Spinal cord (tissue), 10 donors: Measurements from ENCODE around the gene UPF2. TPM values are rescaled to one million over a fixed set of nuclear protein-coding genes. Genes with fewer than 3 reads are reported as not detected.

ENCODE experiments used
- DNase-seq, 6 donors: peaks; one replicate each; pipeline versions ENCODE4 v3.0.0 to v3.0.0-alpha.2; 2013 to 2015; ENCODE audit warnings: low spot score in 6 of 6, low read depth in 4 of 6
- H3K27ac ChIP-seq: one replicate; pipeline ENCODE4 v1.5.1; 2013; ENCODE audit warnings: low read depth, low read length, control low read depth
- H3K27me3 ChIP-seq: one replicate; pipeline ENCODE4 v1.6.1; 2013; ENCODE audit warnings: low read length; ENCODE audit not compliant: control insufficient read depth, insufficient read depth
- H3K36me3 ChIP-seq: one replicate; pipeline ENCODE4 v1.6.1; 2013; ENCODE audit warnings: low read length; ENCODE audit not compliant: control insufficient read depth, insufficient read depth
- H3K4me1 ChIP-seq: one replicate; pipeline ENCODE4 v1.6.1; 2013; ENCODE audit warnings: low read length; ENCODE audit not compliant: control insufficient read depth, insufficient read depth
- H3K4me3 ChIP-seq: one replicate; pipeline ENCODE4 v1.5.1; 2013; ENCODE audit warnings: low read depth, low read length, control low read depth
- H3K9me3 ChIP-seq: one replicate; pipeline ENCODE4 v1.6.1; 2013; ENCODE audit warnings: low read length; ENCODE audit not compliant: control insufficient read depth, insufficient read depth
- WGBS: methylation state at CpG from one replicate; pipeline ENCODE4 v1.1.5; 2013; ENCODE audit warnings: missing lambda C conversion rate; ENCODE audit not compliant: insufficient coverage; 5-methylcytosine and 5-hydroxymethylcytosine counted together
- polyA plus RNA-seq, 2 donors: library from polyadenylated mRNA; unstranded; fragments of 120-200 nt; gene quantifications; one replicate each; pipeline ENCODE4 v1.2.1, GENCODE V29; 2013; ENCODE audit not compliant: insufficient read length in 2 of 2
- small RNA-seq: library from RNA; depleted of rRNA; stranded (forward); fragments of <200 nt; gene quantifications from one replicate; pipeline ENCODE3, GENCODE V24; 2014; ENCODE audit warnings: low replicate concordance
- total RNA-seq, 2 donors: library from RNA; depleted of rRNA in 1 of 2; stranded (reverse); fragments of 120-200 nt in 1 of 2; fragments of >200 nt in 1 of 2; gene quantifications; one replicate each; pipeline versions ENCODE4 v1.2.3 to v1.2.4, GENCODE V29; 2013 to 2014
- donor health status: healthy.

The UPF2 gene
- total and polyA plus RNA-seq, 4 donors: 16.2 to 24.7 (median 22.1) TPM

GRCh38 chr10:11876324-11876723 lies 166.3 kb downstream of the UPF2 start:
- Histone ChIP-seq H3K9me3 (no peaks in the 10 kb centered on the region), H3K36me3 (no peaks in the 10 kb centered on the region), H3K4me3 (no peak overlapping the region), H3K27me3 (peaks cover 3% of the 10 kb centered on the region), H3K27ac (peak overlapping the region; percentile 63), H3K4me1 (peaks cover 34% of the 10 kb centered on the region)
- no peak for DNase-seq
- WGBS: 100% methylated on average over 3 of the region's 6 CpGs

GRCh38 chr10:11875494-11876281 lies 166.9 kb downstream of the UPF2 start:
- Histone ChIP-seq H3K9me3 (no peaks in the 10 kb centered on the region), H3K4me3 (no peak overlapping the region), H3K36me3 (no peaks in the 10 kb centered on the region), H3K27ac (peak overlapping the region; percentile 63), H3K4me1 (peaks cover 34% of the 10 kb centered on the region), H3K27me3 (peaks cover 7% of the 10 kb centered on the region)
- WGBS: 65% methylated on average over 14 of the region's 17 CpGs
- DNase-seq: peak in 1 of 6 donors; percentile 60

GRCh38 chr10:11874568-11875493 lies 167.8 kb downstream of the UPF2 start:
- peak overlapping the region; percentile 63 for H3K27ac ChIP-seq
- H3K9me3 ChIP-seq: no peaks in the 10 kb centered on the region
- peaks cover 12% of the 10 kb centered on the region for H3K27me3 ChIP-seq
- 12% methylated on average over 18 of the region's 20 CpGs for WGBS
- H3K4me3 ChIP-seq: no peak overlapping the region
- H3K4me1 ChIP-seq: peaks cover 36% of the 10 kb centered on the region
- H3K36me3 ChIP-seq: peaks cover 3% of the 10 kb centered on the region
- peak; percentile 29 to 88 (median 36) for DNase-seq

- Histone ChIP-seq H3K9me3 (no peaks in the 10 kb centered on the region), H3K4me1 (peaks cover 36% of the 10 kb centered on the region), H3K27me3 (peaks cover 23% of the 10 kb centered on the region), H3K36me3 (peaks cover 9% of the 10 kb centered on the region), H3K27ac (peak overlapping the region; percentile 3), H3K4me3 (no peak overlapping the region)
- 68% methylated on average over 4 of the region's 9 CpGs for WGBS
- DNase-seq: no peak
These were observed 171.1 kb downstream of the UPF2 start for GRCh38 chr10:11871466-11871865.

- H3K4me1 ChIP-seq: peaks cover 31% of the 10 kb centered on the region
- DNase-seq: no peak
- peaks cover 23% of the 10 kb centered on the region for H3K27me3 ChIP-seq
- no peak overlapping the region for H3K4me3 ChIP-seq
- 78% methylated on average over 1 of the region's 7 CpGs for WGBS
- peaks cover 9% of the 10 kb centered on the region for H3K36me3 ChIP-seq
- no peak overlapping the region for H3K27ac ChIP-seq
- H3K9me3 ChIP-seq: no peaks in the 10 kb centered on the region
These were observed 171.7 kb downstream of the UPF2 start for GRCh38 chr10:11870900-11871400.

GRCh38 chr10:11870461-11870780 lies 172.2 kb downstream of the UPF2 start:
- H3K4me3 ChIP-seq: peak overlapping the region; percentile 24
- no peak overlapping the region for H3K27ac ChIP-seq
- 47% methylated on average over 4 of the region's 8 CpGs for WGBS
- H3K9me3 ChIP-seq: no peaks in the 10 kb centered on the region
- peaks cover 9% of the 10 kb centered on the region for H3K36me3 ChIP-seq
- peaks cover 26% of the 10 kb centered on the region for H3K4me1 ChIP-seq
- no peak for DNase-seq
- H3K27me3 ChIP-seq: peaks cover 23% of the 10 kb centered on the region

Small RNAs within 50 kb of the gene (small RNA-seq; reads per million reads assigned to genes)
- gene RNU6-1095P: not detected

Other genes with a start within 250 kb of the UPF2 start
- gene PROSER2, start 219.5 kb downstream of the UPF2 start, total RNA-seq: 1 to 10 TPM; 3.1 to 5.0 TPM
- gene PROSER2, start 219.5 kb downstream of the UPF2 start, polyA plus RNA-seq: 1 to 10 TPM; 2.4 to 5.0 TPM
- 10 to 100 TPM; 33.2 to 43.8 TPM for gene DHTKD1, start 26.1 kb upstream of the UPF2 start, total RNA-seq
- gene DHTKD1, start 26.1 kb upstream of the UPF2 start, polyA plus RNA-seq: 10 to 100 TPM; 30.4 to 31.0 TPM
- 10 to 100 TPM; 16.9 to 70.3 TPM for gene SEC61A2, start 86.9 kb upstream of the UPF2 start, total RNA-seq
- 10 to 100 TPM; 72.4 to 73.3 TPM for gene SEC61A2, start 86.9 kb upstream of the UPF2 start, polyA plus RNA-seq
- 10 to 100 TPM; 29.7 to 62.3 TPM for gene NUDT5, start 153.1 kb upstream of the UPF2 start, total RNA-seq
- 10 to 100 TPM; 43.3 to 48.6 TPM for gene NUDT5, start 153.1 kb upstream of the UPF2 start, polyA plus RNA-seq
- gene CDC123, start 153.4 kb upstream of the UPF2 start, total RNA-seq: 100 to 1,000 TPM in 1 of 2 donors, 10 to 100 TPM in 1; 86.2 to 105 TPM
- 100 to 1,000 TPM; 113 to 136 TPM for gene CDC123, start 153.4 kb upstream of the UPF2 start, polyA plus RNA-seq